ENCODE measurements around the gene SLC2A1. TPM values are rescaled to one million over a fixed set of nuclear protein-coding genes. Genes with fewer than 3 reads are reported as not detected.
A peak's percentile ranks its signal among the peaks of the same experiment; 100 is the strongest.

SLC2A1 gene
- total RNA-seq, 2 donors from 2014 or later = 13.0 to 17.7 TPM

- intact Hi-C loops (cut with DNase I) = no loop called here
- no peak for DNase-seq (ENCODE audit: low spot score)
Observed at GRCh38 chr1:42946120-42946898, 12.4 kb downstream of the SLC2A1 start.

DNA sequence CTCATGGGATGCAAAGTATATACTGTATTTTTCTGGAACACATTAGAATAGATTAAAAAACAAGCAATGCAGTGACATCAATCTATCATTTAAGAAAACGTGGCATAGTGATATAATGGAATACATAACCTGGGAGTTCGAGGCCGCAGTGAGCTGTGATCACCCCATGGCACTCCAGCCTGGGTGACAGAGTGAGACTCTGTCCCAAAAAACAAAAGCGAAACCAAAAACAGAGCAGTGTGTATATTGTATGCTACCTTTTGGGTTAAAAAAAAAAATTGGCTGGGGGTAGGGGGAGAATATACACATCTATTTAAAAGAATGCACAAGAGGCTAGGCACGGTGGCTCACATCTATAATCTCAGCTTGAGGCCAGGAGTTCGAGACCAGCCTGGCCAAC, 13.5 kb downstream of the SLC2A1 start:
- DNase-seq (ENCODE audit: low spot score) = no peak
- intact Hi-C loops (cut with DNase I) = no loop called here

DNA sequence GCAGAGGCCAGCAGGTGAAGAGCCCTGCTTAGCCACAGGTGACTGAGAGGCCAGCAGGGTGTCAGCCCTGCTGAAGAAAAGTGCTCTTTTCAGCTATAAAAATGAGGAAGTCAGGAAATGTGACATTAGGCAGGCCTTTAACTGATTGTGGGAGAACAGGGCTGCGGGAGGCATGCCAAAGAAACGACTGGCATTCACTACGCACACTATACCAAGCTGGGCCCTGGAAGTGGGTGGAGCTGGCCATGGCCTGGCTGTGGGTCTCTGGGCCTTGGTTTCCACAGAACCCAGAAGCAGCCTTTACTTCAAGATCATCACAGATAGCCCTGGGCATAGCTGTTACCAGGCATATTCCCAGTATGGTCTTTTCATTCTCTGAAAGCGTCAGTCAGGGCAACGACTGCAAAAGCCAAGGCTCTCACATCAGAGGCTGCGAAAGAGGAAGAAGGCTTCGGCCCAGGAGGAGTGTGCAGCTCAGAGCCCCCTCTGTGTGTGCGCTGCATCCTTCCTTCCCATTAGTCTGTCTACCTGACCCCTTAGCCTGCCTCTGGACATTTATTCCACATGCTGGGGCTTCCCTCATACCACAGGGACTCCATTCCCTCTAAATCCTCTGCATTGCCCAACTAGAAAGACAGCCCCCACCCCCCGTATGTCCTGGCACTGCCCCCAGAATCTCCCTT, 14.3 kb downstream of the SLC2A1 start:
- intact Hi-C loops (cut with DNase I) = no loop called here
- no peak for DNase-seq (ENCODE audit: low spot score)

DNA sequence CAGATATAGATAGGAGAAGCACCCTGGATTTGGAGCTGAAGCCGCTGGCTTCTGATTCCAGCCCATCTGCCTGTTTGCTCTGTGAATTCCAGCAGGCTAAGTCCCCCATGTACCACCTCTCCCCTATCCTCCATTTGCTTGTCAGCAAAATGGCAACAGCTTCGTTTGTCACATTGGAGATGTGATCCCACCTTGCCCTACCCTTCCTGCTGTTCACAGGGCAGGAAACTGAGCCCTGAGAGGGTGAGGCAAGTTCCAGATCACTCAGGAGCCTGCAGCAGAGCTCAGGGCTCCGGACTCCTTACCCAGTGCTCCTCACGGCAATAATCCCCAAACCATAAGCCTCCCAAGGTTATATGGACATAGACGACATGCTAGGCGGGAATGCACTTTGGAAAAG, 14.9 kb downstream of the SLC2A1 start:
- intact Hi-C loops (cut with DNase I) = no loop called here
- DNase-seq (ENCODE audit: low spot score) = no peak

DNA sequence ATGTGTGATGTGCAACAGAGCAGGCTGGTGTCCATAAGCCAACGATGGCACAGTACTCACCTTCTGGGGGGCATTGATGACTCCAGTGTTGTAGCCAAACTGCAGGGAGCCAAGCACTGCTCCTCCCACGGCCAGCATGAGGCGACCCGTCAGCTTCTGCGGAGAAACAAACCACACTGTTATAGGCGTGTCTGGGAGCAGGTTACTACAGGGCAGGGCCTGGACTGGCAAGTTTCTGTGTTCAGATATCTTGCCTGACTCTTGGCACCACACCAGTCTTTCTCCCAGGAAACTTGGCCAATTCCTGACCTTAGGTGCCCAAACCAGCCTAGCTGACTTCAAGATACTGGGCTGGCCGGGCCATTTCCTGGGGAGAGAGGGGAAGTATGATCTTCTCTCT, 15.5 kb downstream of the SLC2A1 start:
- DNase-seq (ENCODE audit: low spot score) = no peak
- intact Hi-C loops (cut with DNase I) = no loop called here

DNA sequence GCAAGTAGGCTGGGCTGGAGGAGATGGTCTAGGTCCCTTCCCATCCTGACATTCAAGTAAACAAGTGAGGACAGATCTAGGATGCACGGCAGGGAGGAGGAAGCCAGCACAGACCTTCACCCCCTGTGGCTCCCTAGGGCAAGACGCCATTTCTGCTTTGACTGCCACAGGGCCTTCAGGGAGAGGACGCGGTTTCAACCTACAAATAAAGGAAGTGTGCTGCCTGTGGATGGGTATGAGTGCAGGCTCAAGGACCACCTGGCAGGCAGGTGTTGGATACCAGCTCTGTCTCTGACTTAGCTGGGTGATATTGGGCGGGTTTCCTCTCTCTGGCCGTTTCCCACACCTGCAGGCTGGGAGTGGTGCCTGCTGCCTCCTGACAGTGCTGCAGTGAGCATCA, 16.2 kb downstream of the SLC2A1 start:
- intact Hi-C loops (cut with DNase I) = no loop called here
- no peak for DNase-seq (ENCODE audit: low spot score)

GRCh38 chr1:42941640-42942330, 16.9 kb downstream of the SLC2A1 start:
- intact Hi-C loops (cut with DNase I) = no loop called here
- peak; percentile 91 for DNase-seq (ENCODE audit: low spot score)

GRCh38 chr1:42940851-42941639, 17.6 kb downstream of the SLC2A1 start:
- intact Hi-C loops (cut with DNase I) = no loop called here
- DNase-seq (ENCODE audit: low spot score) = no peak

DNA sequence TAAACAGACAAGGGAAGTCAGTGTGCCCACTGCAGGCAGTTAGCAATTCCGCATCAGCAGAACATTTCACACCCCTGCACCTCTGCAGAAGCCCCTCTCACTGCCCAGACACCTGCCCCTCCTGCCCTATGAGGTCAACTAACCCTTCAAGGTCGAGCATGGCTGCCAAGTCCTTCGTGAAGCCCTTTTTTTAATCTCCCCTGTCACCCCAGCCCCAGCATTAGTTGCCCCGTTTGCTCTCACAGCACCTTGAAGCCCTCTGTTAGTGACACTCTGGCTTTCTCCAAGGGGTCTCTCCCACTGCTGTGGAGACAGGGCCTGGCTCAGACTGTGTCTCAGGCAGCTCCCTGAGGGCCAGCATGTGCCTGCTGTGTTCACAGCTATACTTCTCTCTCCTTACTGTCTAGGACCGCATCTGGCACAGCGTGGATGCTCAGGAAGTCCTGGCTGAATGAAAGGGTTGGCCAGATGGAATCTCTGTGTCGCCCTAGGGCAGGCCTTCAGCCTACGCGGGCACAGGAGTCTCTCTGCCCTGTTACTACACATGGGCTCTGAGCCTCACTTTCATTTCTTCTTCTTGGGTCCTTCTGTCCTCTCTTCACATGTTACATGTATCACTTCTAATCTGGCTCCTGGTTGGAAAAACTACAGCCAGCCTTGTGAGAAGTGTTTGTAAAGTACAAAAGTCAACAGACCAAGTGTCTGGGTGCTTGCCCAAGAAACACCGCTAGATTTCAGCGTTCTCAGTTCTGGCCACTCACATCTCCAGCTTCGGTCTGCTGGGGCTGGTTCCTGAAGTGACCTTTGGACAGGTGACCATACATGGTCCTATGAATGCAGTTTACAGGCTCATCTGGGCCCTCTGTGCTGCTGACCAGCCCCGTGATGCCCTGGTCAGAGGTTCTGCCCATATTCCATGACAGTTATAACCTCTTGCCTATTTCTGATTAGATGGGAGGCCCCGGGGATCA, 19.7 kb downstream of the SLC2A1 start:
- intact Hi-C loops (cut with DNase I) = no loop called here
- DNase-seq (ENCODE audit: low spot score) = no peak

DNA sequence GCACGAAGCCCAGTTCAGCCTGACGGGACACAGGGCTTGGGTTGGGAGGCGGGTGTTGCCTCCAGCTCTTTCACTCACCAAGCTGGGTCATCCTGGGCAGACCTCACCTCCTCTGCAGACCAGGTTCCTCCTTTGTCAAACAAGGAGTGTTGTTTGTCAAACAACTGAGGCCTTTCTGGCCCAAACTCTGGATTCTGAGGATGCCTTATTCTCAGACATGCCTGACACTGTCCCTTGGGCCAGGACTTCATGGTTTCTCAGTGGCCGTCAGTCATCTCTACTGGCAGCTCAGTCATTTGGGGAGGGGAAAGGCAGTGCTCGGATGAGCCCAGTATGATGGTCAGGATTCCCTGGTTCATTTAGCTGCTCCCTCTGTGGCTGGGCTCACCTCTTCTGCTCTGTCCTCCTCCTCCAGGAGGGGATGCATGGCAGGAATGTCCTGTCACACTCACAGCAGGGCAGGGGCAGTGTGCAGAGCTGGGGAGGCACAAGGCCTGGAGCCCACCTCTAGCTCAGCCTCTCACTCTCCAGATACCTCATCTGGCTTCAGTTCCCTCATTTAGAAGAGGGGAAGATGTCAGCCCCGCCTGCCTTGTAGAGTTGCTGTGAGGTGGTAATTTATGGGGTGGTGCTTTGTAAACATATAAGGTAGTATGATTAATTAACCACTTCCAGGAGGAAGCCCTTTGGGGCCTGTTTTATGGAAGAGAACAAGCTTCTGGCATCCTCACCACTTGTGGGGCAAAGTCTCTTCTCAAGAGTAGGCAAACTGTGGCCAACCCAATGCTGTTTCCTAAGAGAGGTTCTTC, 20.6 kb downstream of the SLC2A1 start:
- DNase-seq (ENCODE audit: low spot score) = peak; percentile 34
- intact Hi-C loops (cut with DNase I) = no loop called here

GRCh38 chr1:42937141-42937696, 21.4 kb downstream of the SLC2A1 start:
- intact Hi-C loops (cut with DNase I) = no loop called here
- peak; percentile 41 for DNase-seq (ENCODE audit: low spot score)

DNA sequence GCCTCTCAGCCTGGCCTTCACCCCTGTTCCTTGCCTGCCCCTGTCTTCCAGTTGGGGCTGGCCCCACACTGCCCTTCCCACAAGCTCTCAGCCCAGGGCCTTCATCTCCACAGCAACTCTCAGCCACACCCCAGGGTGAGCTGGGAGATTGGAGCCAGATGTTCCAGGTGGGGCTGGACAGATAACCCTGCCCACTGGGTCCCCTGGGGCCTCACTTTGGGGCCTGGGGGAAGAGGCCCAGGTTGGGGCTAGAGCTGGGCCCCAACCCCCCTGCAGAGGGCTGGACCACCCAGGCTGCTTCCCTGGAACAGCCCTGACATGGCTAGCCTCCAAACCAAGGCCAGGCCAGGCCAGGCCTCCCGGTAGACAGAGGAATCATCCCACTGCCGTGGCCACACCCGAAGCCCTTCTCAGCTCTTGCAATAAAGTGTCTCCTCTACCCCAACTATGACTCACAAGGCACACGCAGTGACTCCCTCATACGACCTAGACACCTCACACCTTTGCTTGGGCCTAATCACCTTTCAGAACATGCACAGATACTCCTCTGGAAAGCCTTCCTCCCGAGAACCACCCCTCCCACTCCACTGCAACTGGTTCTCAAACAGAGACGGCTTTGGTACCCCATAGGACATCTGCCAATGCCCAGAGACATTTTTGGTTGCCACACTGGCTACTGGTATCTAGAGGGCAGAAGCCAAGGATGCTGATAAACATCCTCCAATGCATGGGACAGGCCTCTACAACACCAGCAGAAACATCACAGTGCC, 22.2 kb downstream of the SLC2A1 start:
- peak; percentile 81 for DNase-seq (ENCODE audit: low spot score)

DNA sequence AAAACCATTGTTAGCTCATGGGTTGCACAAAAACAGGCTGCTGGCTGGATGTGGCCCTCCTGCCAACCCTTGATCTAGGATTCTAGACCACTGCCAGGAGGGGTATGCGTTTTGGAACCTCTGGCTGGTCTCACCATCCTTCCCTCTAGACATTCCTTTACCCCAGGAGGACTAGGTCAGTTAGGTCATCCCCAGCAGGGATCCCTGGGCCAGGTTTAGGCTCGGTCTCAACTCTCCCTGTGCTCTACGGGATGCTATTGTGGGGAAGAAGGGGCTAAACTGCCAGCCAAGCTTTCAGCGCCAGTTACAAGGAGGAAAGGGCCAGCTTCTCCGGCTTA, 22.7 kb downstream of the SLC2A1 start:
- DNase-seq (ENCODE audit: low spot score) = no peak
- intact Hi-C loops (cut with DNase I) = no loop called here

More for the DNA sequence above, 22.2 kb downstream of the SLC2A1 start:
- intact Hi-C loops (cut with DNase I) = no loop called here

GRCh38 chr1:42935313-42935895, 23.3 kb downstream of the SLC2A1 start:
- intact Hi-C loops (cut with DNase I) = no loop called here
- peak; percentile 75 for DNase-seq (ENCODE audit: low spot score)

GRCh38 chr1:42934541-42935312, 23.9 kb downstream of the SLC2A1 start:
- intact Hi-C loops (cut with DNase I) = no loop called here
- DNase-seq (ENCODE audit: low spot score) = peak; percentile 61

All from posterior vena cava (tissue), 2 donors.